NCI-H446 treated with DMSO at 0.1 percent for 48 hours (cell line): ENCODE results near the gene IGF2BP2.
"Not testable (repeated sequence)": the region's sequence is repeated elsewhere in the genome, so short reads cannot be mapped to it uniquely, and the experiment has no call there.

Source experiments
- DNase-seq: peaks from one replicate; lab custom pipeline; 2025; lab: John Stamatoyannopoulos, UW

Gene IGF2BP2

GRCh38 chr3:185659942-185660921 is 164.6 kb downstream of the IGF2BP2 start:
- peak; percentile 54 for DNase-seq

DNA sequence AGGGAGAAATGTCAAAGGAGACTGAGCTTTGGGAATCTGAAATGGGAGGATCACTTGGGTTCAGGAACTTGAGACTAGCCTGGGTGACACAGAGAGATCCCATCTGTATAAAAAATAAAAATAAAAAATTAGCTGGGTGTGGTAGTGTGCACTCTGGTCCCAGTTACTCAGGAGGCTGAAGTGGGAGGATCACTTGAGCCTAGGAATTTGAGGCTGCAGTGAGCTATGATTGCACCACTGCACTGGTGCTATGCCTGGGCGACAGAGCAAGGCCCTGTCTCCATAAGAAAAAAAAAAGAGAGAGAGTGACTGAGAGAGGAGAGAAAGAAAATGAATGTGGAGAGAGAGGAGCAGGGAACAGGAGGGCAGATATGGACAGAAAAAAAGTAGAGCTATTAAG is 165.9 kb downstream of the IGF2BP2 start:
- no peak for DNase-seq

DNA sequence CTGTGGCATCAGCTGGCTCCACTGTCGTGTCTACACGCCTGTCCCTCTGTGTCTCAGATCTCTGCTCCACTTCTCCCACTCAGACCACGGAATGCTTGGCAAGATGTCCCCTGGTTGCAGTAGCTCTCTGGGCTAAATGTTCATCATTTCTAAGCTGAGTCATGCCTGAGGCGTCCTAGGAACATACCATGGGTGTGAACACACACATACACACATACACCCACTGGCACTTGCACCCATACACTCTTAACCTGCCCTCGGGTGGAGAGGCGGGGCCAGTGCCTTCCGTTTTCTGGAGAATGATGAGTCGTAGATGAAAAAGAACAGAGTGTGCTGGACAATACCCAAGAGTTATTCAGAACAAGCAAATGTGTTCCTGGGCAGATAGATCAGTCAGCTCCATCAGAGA is 166.3 kb downstream of the IGF2BP2 start:
- no peak for DNase-seq

DNA sequence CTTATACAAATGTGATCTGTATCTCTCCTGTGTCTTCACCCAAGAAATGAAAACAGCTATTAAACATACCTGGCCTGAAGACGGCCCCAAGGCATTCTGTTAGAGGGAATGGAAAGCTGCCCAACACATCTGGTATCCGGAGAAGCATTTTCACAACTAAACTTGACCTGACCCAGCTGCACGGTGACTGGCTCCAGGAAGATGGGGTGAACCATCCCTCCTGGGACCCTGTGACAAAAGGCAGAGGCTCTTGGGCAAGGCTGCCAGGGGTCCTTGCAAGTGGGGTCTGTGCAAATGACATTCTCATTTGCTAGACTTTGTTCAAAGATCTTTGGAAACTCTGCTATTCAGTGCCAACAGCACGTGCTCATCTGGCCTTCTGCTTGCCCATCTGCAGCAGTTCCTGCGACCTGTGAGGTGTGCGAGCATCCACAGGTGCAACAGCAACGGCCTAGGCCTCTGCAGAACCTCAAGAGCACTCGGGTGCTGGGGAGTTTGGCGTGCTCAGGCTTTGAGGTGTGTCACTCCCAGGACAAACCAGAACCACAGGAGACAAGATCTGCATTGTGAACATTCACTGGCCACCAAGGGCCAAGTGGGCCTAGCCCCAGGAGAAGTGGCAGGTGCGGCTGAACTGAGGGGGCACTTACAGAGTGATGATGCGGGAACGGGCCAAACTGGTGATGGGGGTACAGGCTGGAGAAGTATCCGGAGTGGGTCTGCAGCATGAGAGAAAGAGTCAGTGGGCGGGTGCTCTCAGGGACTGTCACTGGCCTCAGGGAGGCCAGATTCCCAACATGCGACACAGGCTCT is 166.9 kb downstream of the IGF2BP2 start:
- DNase-seq = no peak

DNA sequence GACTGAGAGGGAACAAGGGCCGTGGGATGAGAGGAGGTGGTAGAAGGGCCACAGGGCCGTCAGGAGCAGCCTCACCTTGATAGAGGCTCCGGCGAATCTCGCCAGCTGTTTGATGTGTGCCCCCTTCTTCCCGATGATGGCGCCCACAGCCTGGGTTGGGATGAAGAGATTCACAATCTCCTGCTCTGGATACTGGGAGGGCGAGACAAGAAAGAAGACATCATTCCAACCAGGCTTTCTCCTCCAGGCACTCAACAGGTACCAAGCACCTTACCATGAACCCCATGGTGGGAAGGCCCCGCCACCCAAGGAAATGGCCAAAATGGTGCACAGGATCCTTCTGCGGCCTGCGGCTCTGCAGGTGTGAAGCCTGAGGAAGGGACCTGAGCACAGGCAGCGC is 167.6 kb downstream of the IGF2BP2 start:
- DNase-seq = no peak

- DNase-seq = no peak
Observed at GRCh38 chr3:185656321-185656840, 168.5 kb downstream of the IGF2BP2 start.

GRCh38 chr3:185655426-185656320 is 169.2 kb downstream of the IGF2BP2 start:
- no peak for DNase-seq

DNA sequence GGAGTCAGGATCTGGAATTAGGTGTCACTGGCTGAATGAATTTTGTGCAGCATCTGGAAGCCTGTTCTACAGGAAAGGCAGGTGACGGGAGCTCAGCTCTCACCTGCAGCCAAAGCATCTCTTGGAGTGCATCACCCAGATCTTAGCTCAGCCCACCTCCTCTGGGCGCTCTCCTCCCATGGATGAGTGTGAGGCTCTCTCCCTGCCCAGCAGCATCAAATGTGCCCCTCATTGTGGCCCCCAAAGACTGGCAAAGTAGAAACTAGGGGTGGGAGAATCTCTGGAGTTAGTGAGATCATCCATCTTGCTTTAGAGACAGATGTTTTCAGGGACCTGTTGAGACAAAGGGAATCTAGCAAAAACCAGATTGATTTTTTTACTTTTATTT is 170.1 kb downstream of the IGF2BP2 start:
- no peak for DNase-seq

GRCh38 chr3:185653949-185654757 is 170.7 kb downstream of the IGF2BP2 start:
- DNase-seq = no peak

- no peak for DNase-seq
Observed at GRCh38 chr3:185651971-185652370, 172.9 kb downstream of the IGF2BP2 start.

DNA sequence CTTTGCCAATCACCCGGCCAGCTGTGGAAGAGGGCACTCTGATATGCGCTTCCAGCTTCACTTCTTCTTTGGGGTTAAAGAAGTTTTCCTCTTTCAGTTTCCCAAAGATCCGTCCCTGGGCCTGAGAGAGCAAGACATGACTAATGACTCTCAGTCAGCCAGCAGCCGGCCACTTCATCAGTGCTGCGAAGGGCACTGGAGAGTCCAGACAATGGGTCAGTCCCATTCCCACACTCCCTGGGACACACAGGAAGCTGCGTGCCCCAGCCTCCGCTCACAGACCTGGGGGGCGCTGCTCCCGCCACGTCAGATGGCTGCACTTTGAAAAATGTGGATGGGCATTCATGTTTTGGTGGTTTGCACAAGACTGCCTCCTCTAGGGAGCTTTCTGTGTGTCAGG is 175.4 kb downstream of the IGF2BP2 start:
- DNase-seq = no peak

GRCh38 chr3:185648396-185648795 is 176.4 kb downstream of the IGF2BP2 start:
- DNase-seq = no peak

- no peak for DNase-seq
Observed at GRCh38 chr3:185647880-185648210, 177.0 kb downstream of the IGF2BP2 start.

GRCh38 chr3:185647134-185647879 is 177.5 kb downstream of the IGF2BP2 start:
- no peak for DNase-seq

DNA sequence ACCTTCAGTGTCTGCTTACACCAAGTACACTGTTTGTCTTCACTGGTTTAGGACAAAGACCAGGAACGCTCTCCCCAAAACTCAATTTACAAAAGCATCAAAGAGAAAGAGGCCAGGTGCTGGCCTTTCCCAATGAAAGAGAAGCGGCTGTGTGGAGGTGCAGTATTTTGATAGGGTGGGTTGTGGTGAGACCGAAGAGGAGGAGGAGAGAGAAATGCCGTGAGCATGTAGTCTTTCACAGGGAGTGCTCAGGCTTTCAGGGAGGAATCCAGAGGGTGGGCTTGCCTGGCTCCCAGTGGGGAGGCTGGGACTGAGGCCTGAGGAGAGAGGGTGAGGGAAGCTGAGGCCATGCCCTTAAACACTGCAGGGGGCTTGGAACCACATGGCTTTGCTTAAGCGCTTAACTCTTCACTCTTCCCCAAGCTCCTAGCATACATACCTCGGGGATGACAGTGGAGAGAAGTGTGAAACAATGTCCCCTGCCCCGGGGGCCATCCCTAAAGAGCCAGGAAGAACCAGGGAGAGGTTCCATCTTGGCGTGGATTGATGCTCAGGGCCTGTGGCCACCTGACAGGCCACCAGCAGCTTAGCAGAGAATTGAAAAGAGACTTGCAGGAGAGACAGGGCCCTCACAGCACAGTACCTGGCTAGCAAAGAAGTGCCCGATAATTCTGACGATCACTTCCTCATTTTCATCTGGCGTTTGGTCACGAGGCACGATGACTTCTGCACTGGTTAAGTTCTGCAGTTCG is 178.3 kb downstream of the IGF2BP2 start:
- no peak for DNase-seq

DNA sequence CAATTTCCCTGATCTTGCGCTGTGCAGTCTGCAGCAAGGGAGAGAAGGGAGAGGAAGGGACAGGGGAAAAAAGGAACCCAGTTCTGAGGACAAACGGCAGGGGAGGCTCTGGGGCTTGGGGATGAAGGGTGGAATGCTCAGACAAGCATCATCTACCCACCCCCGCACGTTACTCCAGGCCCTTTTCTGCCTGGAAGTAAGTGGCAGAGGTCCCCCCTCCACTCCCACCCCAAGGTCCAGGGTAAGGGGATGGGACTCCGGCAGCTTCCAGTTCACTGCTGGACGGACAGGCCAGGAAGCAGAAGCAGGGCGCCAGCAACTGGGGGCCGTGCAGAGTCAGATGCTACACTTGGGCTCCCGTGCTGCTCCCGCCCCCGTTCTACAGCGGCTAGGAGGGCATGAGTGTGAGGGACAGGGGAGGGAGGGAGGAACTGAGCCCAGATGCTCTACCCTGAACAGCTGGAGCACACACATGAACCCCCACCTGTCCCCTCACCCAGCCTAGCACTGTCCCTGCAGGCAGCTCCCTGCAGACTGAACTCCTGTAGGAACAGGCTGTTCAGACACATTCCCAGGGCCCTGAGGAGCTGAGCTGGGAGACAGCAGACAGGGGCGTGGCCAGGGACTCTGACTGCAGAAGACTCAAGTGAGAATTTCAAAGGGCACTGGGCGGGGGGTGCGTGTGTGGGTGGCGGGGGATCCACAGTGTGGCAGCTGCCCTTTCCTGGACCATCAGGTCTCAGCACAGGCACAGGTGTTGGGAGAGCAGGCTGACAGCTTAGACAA is 179.1 kb downstream of the IGF2BP2 start:
- no peak for DNase-seq

- not testable (repeated sequence) for DNase-seq
Observed at GRCh38 chr3:185645191-185645590, 179.7 kb downstream of the IGF2BP2 start.

DNA sequence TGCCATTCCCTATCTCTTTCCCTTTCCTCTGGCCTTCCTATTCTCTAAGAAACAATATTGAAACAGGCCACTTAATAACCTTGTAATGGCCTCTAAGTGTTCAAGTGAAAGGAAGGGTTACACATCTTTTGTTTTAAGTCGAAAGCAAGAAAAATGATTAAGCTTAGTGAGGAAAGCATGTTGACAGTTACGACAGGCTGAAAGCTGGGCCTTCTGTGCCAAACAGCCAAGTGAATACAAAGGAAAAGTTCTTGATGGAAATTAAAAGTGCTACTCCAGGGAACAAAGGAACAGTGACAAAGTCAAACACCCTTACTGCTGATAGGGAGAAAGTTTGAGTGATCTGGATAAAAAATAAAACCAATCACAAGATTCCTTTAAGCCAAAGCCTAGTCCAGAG is 184.5 kb downstream of the IGF2BP2 start:
- DNase-seq = no peak
